ELF-1 (cell line): ENCODE measurements around the gene SLC18B1.

Source experiments
- DNase-seq: peaks from one replicate; pipeline ENCODE4 v3.0.0-alpha.2; 2016; ENCODE audit warnings: low read depth, low spot score

The SLC18B1 gene

DNA sequence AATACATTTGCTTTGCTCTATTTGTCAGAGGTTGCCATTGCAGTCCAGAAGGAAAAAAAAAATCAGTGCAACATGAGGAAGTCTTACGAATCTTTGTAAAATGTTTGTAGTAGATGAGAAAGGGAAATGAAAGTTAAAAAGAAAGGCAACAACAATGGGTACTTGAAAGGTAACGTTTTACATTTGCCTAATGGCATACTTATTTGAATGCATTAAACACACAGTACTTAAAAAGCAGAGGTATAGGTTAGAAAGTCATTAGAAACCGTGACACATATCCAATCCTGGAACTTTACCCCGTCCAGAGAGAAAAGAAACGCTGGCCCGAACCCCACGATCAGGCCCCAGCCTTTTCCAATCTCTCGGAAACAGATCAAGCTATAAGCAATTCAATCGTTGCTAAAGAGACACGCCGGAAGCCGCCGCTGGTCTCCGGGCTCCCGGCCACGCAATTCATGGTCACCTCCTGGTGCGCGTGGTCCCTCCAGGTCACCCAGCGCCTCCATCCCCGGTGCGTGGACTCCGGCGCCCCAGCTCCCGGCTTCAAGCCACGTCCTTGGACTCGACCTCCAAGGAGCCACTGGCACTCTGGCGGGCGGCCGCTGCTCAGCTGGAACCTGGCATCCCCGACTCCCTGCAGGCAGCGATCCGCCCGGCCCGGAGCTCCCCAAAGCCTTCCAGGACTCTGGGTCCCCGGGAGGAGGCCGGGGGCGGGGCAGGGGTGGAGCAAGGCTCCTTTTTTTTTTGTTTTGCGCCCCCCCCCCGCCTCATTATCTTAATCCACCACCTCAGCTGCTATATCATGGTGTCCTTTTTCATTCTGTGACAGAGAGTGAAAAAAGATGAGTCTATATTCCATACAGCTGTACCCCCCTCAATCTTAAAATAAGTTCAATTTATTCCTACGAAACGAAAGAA is at the start of gene SLC18B1:
Gene SLC18B1, minus strand, starts transcription at position 687 of the 918 bp plus-strand sequence. Its CDS starts 181 bp downstream, at position 506.
- DNase-seq = peak; percentile 43

DNA sequence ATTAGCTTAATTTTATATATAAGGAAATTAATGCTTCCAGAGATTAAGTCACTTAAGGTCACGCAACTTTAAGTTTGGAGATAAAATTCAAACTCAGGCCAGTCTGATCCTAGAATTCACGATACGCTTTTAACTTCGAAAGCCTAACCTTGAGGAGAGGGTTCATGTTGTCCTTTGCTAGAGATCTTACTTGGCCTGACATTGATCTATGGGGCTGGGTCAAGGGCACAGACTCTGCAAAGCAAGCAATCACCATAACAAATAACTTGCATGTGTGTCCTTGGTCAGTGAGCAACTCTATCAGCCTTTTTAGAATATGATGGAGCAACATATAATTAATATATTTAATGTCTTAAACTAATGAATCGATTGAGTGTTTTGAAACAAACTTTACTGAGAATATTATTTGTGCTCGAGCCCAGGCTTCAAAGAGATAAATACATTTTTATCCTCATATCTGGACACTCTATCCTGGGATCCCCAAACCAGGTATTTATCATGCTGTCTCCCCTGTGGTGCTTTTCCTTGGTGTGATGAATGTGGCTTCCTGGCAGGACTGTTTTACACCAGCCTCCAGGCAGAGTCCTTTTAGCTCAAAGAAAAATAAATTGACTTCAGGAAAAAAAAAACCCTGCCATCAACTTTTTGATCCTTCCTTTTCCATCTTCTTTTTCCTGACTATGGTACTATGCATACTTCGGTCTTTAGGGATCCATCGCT is 45.0 kb upstream of the SLC18B1 start:
- DNase-seq = no peak

DNA sequence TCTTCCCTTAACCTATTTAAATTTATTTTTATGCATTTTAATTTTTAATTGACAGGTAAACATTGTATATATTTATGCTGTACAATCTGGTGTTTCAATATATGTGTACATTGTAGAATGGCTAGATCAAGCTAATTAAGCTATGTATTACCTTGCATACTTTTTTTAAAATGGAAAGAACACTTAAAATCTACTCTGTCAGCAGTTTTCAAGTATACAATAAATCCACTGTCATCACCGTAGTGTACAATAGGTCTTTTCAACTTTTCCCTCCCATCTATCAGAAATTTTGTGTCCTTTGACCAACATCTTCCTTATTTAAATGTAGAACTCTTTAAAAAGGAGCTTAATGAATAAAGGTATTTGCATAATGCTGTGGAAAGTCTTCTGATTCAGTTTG is 43.5 kb upstream of the SLC18B1 start:
- DNase-seq = no peak

DNA sequence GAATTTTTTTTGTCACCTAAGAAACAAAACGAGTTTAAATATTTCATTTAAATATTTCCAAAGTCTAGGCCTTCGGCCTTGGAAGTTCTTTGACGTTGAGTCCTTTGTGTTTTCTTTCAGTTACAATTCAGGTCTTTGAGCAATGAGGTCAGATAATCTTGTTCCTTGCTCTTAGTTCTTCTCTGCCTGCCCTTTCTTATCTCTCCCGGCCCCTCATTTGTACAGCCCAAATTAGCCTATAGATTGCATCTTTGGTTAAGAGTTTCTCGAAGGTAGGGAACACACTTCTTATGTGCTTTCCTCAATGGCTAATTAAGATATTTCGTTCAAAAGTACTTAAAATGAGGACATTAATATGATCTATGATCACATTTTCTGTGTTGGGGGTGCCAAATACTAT is 34.5 kb upstream of the SLC18B1 start:
- no peak for DNase-seq

DNA sequence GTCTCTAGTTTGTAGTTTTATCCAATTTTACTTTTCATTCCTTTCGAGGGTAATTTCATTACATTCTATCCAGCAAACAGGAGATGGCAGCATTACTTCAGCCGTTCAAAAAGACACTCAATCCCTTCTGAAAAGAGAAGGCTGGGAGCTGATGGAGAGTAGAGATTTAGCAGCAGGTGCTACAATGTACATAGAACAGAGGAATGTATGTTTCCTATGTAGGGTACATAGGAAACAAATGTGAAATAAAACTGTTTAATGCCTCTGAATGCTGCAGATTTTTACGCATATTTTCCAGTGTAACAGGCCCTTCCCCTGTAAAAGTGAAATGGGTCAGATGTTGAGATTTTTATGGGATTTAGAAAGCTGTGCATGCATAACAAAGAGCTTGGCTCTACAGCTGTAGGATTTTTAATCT is 31.9 kb upstream of the SLC18B1 start:
- DNase-seq = no peak

DNA sequence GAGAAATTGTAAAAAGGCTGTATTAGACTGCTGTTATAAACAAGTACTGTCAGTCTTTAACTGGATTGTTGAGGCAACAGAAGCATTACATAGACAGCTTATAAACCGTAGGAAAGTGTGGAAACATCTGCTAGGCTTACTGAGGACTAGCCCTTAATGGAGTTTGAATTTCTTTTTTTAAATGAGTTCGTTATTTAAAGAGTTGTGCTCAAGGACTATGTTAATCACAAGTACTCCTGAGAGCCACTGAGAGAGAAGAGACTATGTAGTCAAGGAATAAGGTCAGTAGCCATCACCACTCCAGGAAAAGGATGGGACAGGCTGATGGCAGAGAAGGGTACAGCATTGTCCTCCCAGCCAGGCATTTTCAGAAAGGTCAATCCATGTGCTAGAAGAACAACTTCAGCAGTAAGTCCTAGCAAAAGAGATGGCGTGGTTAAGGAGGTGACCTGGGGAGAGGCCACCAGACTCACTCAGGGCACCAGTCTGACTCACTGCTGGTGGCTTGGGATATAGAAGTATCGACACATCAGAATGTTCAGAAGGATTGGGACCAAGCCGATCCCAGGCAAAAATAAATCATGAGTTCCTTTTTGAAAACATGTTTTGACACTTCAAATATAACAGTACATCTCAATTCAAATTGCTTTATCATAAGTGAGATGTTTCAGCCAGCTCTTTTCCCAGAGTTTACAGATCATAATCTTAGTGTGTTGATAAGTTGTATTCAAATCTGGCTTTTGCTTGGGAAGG is 22.4 kb upstream of the SLC18B1 start:
- peak; percentile 50 for DNase-seq

DNA sequence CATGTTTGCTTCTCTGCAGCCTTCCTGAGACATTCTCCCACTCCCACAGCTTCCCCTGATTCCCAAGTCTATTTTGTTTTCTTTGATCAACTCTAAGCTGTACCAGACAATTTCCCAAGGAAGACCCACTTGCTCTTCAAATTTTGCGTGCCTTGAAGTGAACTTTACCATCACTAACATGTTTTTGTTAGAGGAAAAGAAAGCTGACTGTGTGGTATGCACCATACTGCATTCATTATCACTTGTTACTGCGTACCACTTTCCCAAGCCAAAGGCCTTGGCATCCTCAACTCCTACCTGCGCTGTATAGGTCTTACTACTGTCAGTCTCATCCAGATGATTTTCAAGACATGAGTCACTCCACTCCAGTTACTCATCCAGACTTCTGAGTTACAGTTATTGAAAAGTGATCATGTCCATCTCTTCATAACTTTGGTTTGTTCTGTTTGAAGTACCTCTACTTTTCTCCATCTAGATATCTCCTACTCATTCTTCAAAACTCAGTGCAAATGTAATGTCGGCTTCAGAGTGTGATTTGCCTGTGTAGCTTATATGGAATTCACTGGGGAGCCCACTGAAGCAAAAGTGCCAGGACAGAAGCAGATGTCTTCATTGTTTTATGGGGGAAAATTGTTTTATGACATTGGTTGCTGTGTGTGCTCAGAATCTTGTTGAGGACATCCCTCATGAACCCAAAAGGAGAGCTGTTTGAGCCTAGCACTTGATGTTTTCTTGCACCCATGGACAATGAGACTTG is 21.1 kb upstream of the SLC18B1 start:
- DNase-seq = peak; percentile 21

DNA sequence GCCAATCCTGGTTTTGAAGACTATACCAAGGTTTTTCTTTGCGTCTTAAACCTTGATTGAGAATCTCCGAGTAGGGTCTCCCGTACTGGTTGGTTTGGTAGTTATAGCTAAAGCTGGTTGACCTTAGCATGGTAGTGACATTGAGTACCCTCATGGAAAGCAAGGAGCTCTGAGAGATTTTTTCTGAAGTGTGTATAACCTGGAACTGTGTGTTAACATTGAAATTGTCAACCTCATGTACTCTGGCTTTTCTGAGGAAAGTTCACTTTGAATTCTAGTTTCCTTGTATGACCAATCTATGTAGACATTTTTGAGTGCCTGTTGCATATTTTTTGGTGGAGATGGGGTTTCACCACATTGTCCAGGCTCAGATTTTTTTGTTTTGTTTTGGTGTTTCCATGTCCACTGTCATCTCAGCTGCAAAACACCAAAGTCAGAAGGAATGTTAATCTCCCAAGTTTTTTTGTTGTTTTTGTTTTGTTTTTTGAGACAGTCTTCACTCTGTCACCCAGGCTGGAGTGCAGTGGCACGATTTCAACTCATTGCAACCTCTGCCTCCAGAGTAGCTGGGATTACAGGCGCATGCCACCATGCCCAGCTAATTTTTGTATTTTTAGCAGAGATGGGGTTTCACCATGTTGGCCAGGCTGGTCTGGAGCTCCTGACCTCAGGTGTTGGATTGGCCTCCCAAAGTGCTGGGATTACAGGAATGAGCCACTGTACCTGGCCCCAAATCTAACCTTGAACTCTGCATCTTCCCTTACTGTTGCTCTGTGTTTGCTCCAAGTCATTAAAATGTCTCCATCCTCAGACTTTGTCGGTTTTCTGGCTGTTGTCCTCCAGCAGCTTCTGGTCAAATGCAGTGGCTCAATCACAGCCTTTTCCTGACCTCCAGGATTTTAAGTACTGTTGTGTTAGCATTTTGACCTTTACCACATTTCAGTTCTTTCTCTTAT is 20.2 kb upstream of the SLC18B1 start:
- no peak for DNase-seq

DNA sequence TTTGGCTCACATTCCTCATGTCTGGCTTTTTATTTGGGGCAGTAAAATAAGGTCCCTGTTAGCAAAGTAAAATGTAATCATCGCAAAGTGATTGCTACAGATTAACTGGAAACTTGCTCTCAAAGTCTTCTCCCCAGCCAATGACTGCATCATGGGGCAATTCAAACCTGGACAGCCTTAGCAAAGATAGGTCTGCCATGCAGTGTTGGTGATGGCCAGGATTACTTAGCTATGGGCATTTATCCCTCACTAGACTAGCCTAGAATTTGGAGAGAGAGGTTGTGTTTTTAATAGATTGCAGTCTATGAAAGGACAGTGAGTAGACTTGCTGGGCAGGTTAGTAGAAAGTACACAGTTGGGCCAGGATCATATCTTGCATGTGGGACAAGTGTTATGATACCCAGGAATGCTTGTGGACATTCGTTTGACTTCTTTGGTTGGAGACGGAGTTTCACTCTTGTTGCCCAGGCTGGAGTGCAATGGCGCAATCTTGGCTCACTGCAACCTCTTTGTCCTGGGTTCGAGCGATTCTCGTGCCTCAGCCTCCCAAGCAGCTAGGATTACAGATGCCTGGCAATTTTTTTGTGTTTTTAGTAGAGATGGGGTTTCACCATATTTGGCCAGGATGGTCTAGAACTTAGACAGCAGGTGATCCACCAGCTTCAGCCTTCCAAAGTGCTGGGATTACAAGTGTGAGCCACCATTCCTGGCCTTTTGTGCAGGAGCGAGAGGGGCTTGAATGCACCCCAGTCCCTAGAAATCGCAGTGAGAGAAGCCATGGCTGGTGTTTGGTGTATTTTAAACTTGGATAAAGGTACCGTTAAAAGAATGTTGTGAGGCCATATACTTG is 19.3 kb upstream of the SLC18B1 start:
- DNase-seq = no peak

DNA sequence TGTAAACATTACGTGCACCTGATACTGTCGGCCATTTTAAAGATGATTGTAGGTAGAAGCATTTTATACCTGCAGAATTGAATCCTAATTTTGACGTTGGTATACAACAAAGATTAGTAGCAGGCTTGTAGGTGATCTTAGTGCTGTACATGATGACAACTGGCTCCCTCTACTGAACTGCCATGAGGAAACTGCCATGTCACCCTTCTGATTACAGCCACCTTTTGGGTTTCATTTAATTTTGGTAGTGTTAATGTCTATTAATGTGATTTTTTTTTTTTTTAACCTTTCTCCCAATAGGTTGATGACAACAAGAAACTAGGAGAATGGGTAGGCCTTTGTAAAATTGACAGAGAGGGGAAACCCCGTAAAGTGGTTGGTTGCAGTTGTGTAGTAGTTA is 18.2 kb upstream of the SLC18B1 start:
- DNase-seq = no peak

DNA sequence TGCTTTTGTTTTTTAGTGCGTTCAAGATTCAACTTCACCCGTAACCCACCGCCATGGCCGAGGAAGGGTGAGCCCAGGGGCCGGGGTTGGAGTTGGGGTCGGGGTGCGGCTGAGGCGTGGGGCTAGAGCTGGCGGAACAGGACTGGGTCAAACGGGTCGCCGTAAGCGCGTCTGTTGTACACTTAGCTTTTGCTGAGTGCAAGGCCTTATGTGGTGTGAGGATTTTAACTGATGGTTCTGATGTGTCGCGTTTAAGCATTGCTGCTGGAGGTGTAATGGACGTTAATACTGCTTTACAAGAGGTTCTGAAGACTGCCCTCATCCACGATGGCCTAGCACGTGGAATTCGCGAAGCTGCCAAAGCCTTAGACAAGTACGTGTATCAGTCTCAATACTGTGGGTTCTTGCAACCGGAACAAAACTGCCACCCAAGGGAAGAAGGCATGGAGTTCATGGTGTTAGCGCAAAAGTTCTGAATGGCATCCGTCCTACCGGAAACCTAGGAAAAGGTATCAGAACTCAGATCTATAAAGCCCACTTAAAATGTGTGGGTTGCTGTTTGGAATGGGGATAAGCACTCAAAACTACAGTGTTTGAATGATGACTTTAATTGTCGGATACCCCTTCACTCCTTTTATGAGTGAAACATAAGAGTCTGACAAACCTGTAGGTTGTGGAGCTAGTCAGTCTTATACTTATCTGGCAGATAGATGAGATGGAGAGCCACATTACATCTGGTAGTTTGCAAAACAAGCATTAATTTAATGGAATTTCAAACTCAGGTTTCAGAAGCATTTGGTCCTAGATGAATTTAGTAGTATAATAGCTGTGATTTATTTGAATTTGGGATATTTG is 16.5 kb upstream of the SLC18B1 start:
- no peak for DNase-seq

DNA sequence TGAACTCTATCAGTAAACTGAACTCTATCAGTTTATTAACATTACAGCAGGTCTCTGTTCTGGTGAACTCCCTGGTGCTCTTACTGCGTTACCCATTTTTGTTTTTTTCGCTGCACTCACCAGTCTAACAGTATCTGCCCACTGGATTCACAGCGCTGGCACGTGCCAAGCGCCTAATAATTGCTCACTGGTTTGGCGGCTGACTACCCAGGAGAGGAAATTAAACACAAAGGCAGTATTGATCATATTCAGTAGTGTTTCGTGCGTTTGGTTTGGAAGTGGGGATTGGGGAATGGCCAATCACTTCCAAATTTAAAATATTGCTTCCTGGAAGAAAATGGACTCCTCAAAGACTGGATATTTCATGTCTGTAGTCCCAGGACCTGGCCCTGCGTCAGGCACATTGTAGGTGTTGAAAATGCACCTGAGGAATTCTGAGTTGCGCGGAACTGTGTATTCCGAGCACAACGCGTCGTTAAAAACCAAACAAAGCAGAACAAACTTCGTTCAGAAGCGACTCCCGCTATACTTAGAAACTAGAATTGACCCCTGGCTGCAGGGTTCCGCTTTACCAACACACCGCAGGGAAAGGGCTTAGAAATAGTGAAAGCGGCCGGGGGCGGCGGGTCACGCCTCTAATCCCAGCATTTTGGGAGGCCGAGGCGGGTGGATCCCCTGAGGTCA is 14.9 kb upstream of the SLC18B1 start:
- DNase-seq = peak; percentile 67

DNA sequence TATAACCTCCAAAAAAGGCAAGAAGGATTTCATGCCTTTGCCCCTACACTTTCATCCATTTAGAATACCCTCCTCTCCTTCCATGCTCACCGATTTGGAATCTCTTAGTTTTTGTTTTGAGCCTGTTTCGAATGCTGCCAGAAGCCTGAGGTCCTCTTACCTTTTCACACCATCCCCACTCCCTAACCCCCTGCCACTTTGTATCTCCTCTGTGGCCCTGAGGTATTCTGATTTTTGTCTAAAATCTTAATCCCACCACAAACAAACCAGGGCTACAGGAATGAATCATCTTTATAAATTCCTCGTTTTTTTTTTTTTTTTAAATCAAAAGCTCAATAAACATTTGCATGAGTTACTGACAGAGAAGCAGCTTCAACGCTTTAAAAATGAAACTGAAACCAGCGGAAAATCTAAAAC is 14.3 kb upstream of the SLC18B1 start:
- peak; percentile 31 for DNase-seq

DNA sequence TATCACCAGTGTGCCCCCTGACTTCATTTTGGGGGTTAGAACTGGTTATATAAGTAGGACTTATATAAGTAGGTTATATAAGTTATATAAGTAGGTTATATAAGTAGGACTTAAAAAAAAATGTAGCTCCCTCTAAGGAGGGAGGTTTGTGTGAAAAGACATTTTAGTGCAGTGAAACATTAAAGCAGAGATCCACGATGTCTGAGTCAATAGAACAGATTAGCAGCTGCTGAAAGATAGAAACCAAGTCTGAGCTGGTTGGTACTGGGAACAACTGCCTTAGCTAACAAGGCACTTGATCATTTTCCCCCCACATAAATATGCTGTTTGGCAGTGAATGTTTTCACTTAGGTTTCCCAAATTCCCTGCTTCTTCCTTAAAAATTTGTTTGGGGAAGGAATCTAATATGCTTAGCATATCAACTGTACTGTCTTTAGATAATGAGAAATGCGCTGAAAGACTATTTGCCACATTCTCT is 13.9 kb upstream of the SLC18B1 start:
- no peak for DNase-seq

DNA sequence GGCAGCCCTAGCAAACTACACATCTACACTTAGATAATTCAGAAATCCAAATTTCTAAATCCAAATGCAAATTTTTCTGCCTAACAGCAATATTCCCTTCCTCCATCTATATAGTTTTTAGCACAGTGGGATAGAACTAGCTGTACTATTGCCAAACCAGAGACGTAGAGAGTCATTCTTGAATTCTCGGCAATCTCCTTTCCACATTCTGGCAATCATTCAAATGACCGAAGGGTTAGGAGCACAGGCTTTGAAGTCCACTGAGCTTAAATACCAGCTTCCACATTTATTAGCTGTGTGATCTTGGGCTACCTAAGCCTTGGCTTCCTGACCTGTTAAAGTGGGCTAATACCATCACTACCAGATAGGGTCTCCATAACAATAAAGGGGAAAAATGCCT is 12.8 kb upstream of the SLC18B1 start:
- DNase-seq = no peak

DNA sequence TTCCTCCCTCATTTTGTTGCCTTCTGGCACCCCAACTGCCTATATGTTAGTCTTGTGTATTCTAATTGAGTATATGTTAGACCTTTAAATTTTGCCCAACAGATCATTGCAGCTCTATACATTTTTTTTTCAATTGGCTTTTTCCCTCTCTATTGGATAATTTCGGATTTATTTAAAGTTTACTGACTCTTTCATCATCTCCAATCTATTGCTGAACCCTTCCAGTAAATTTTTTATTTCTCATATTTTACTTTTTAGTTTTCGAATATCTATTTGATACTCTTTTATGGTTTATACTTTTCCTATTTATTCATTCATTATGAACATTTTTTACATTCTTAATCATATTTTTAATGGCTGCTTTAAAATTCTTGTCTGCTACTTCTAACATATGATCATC is 7.1 kb upstream of the SLC18B1 start:
- DNase-seq = no peak

DNA sequence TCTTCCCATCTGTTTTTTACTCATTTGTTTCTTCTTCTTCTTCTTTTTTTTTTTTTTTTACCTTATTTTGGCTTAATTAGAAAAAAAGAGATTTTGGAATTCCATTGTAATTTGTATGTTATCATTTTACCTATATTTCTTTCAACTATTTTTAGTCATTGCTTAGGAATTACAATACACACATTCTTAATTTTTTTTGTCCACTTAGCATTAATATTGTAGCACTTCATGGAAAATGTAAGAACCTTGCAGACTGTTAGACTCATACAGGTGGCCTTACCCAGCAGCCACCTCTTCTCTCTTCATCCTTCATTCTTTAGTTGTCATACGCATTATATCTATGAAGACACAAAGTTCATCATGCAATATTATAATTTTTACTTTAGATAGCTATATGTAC is 5.8 kb upstream of the SLC18B1 start:
- no peak for DNase-seq

DNA sequence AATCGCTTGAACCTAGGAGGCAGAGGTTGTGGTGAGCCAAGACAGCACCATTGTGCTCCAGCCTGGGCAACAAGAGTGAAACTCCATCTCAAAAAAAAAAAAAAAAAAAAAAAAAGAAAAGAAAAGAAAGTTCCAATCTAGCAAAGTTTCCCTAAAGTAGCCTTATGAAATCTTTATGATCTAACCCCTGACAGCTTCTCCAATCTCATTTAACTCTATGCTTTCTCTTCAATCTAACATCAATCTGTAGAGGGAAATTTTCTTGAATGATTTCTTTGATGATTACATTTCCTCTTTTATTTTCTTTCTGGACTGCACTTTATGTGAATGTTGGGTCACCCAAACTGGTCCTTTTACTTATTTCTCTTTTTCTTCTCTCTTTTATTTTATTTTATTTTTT is 2.2 kb upstream of the SLC18B1 start:
- DNase-seq = no peak
